ENCODE measurements around the gene SPINT1.

DNA sequence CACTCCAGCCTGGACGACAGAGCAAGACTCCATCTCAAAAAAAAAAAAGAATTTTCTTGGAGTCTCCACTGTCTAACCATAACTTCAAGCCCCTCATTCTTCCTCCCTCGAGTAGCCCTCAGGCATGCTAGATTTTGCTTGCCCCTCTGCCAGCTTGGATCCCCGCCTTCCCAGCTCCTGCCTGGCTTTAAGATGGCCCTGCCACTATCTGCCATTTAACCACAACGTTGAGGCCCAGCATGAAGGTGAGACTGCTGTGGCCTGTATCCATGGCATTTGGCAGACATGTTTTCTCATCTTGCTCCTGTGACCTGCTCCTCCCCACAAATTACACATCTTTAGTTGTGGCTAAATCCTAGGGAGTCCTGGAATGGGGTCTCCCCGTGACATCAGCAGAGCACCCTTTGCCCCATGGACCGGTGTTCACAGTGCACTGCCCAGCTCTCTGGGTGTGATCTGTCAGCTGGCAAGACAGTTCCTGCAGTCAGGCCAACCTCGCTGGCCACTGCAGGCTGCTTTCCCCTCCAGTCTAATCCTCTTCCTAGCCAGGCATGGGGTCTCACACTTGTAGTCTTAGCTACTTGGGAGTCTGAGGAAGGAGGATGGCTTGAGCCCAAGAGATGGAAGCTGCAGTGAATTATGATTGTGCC, 60.8 kb downstream of the SPINT1 start:
- TF ChIP-seq, protein P1, sequence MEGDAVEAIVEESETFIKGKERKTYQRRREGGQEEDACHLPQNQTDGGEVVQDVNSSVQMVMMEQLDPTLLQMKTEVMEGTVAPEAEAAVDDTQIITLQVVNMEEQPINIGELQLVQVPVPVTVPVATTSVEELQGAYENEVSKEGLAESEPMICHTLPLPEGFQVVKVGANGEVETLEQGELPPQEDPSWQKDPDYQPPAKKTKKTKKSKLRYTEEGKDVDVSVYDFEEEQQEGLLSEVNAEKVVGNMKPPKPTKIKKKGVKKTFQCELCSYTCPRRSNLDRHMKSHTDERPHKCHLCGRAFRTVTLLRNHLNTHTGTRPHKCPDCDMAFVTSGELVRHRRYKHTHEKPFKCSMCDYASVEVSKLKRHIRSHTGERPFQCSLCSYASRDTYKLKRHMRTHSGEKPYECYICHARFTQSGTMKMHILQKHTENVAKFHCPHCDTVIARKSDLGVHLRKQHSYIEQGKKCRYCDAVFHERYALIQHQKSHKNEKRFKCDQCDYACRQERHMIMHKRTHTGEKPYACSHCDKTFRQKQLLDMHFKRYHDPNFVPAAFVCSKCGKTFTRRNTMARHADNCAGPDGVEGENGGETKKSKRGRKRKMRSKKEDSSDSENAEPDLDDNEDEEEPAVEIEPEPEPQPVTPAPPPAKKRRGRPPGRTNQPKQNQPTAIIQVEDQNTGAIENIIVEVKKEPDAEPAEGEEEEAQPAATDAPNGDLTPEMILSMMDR (IDR thresholded peaks at IDR 0.05), result no peak
- TF ChIP-seq POLR2A (IDR thresholded peaks at IDR 0.05), result no peak
